ENCODE measurements around the gene PYDC1.
"Not testable (repeated sequence)": the region's sequence is repeated elsewhere in the genome, so short reads cannot be mapped to it uniquely, and the experiment has no call there.

Gene PYDC1

DNA sequence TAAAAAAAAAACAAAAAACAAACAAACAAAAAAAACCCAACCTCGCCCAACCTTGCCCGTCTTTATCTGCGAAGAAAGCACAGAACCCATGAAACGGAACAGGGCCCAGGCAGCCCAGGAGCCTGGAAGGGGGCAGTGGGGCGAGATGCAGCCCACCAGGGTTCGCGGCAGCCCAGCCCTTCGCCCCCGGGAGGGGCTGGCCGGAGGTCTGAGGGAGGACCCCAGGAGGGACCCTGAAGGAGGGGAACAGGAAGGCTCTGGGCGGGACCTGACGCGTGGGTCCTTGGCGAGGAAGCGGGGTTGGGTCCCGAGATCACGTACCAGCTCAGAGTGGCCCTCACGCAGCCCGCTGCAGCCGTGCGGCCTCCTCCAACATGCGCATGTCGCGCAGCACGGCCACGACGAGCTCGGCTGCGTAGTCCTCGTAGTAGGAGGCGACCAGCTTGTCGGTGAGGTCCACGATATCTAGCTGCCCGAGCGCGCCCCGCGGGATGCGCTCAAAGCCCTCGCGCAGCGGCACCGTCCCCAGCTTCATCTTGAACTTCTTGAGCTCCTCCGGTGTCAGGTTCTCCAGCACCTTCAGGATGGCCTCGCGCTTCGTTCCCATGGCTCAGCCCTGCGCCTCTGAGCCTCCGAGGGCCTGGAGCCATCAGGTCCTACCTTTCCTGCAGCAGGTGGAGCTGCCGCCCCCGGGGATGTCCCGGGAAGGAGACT lies at the start of gene PYDC1:
PYDC1 (minus strand) TSS at position 714 of the 714 bp plus-strand sequence; CDS start at position 607, 107 bp downstream.
- no peak for DNase-seq

DNA sequence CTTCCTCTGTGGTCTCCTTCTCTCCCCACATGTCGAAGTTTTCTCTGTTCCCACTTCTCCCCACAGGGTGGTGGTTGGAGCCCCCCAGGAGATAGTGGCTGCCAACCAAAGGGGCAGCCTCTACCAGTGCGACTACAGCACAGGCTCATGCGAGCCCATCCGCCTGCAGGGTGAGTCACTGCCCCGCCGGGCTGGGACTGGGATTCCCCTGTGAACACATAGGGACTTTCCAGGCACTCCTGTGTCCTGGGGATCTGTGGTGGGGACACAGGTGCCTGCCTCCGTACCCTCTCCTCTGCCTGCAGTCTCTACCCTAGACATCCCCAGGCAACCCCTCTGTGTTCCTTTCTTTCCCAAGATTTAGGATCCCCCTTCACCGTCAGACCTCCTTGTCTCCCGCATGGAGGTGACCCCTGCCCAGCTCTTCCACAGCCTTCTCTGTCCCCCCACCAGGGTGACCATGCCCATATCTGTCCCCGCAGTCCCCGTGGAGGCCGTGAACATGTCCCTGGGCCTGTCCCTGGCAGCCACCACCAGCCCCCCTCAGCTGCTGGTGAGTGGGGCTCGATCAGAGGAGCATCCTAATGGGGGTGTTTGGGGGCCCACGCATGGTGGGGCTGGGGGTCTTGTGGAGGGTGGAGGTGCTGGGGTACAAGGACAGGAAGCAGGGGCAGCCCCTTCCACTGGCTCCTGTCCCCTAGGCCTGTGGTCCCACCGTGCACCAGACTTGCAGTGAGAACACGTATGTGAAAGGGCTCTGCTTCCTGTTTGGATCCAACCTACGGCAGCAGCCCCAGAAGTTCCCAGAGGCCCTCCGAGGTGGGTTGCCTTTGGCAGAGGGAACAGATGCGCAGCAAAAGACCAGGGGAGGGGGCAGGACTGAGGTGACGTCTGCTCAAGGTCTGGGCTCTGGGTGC lies 48.7 kb upstream of the PYDC1 start:
- DNase-seq, result no peak

DNA sequence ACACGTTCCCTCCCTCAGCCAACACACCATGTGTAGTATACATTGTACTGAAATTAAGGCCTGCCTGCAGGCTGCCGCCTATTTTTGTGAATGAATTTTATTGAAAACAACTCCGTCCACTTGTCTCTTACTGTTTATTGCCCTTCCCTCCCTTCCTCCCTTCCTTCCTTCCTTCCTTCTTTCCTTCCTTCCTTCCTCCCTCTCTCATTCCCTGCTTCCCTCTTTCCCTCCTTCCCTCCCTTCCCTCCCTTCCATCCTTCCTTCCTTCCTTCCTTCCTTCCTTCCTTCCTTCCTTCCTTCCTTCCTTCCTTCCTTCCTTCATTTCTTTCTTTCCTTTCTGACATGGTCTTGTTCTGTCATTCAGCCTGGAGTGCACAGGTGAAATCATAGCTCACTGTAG lies 45.1 kb upstream of the PYDC1 start:
- no peak for DNase-seq

DNA sequence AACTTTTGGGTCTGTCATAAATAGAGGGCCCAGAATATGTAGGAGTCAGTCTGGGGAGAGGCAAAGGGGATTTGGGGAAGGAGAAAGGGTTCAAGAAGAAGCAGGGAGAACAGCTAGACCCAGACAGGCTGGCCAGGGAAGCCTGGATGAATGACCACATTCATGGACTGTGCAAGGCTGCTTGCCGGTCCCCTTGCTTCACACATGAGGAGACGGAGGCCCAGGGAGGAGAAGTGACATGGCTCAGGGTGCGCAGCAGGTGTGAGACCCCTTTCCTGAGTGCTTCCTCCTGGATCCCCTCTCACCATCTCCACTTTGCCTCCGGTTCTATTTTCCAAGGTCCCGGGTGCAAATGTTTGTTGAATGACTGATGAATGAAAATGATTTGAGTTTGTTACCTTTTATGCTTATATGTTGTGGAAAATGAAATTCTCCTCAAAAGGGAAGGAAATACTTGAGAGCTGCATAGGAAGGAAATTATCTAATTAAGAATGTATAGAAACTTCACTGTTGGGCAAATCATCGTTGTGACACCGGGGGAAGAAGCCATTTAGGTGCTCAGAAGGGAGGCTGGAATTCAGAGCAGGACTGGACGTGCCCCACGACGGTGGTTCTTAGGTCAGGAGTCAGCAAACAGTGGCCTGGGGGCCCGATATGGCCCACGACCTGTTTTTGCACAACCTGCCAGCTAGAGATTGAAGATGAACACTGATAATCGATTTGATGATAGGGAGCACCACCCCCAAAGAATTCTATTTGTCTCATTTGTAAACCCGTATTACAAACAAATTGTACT lies 43.4 kb upstream of the PYDC1 start:
- no peak for DNase-seq

DNA sequence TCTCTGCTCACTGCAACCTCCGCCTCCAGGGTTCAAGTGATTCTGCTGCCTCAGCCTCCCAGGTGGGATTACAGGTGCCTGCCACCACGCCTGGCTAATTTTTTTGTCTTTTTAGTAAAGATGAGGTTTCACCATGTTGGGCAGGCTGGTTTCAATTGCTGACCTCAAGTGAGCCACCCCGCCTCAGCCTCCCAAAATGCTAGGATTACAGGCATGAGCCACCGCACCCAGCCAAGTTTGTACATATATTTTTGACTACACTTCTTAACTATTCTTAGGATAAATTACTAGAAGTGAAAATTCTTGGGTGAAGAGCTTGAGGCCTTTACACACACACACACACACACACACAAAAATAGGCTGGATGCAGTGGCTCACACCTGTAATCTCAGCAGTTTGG lies 41.4 kb upstream of the PYDC1 start:
- no peak for DNase-seq

DNA sequence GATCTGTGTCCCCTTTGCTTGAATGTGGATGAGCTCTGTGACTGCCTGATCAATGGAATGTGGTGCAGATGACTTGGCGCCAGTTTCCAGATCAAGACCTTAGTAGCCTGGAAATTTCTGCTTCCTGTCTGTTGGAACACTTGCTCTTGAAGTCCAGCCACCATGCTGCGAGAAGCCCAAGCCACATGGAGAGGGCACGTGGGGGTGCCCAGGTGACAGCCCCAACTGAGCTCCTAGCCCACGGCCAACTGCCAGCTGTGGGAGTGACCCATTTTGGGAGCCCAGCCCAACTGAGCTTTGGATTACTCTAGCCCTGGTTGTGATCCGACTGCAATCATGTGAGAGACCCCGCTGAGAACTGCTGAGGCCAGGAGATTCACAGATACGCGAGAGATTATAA lies 39.5 kb upstream of the PYDC1 start:
- DNase-seq, result no peak

DNA sequence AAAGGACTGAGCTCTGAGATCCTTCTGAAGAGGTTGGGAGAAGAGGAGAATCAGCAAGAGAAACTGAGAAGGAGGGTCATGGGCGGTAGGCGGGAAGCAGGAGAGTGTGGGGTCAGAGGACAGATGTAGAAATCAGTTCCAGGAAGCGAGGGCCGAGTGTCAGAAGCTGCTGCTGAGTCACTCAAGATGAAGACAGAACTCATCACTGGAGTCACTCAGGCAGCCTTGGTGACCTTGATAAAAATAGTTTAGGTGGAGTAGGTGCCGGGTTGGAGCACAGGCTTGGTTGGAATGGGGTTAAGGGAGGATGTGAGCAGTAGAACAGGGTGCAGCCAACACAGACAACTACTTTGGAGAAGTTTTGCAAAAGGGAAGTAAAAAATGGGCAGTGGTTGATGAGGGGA lies 36.7 kb upstream of the PYDC1 start:
- no peak for DNase-seq

DNA sequence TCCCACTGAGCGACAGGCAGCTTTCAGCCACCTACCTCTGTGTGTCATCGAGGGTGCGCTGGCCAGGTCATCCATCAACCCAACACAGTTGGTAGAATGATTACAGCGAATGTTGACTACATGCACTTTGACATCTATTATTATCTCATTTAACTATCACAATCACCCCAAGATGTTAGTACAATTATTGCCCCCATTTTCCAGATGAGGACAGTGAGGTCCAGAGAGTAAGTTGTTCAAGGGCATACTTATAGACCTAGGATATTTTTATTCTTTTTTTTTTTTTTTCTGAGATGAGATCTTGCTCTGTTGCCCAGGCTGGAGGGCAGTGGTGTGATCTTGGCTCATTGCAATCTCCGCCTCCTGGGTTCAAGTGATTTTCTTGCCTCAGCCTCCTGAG lies 34.5 kb upstream of the PYDC1 start:
- no peak for DNase-seq

DNA sequence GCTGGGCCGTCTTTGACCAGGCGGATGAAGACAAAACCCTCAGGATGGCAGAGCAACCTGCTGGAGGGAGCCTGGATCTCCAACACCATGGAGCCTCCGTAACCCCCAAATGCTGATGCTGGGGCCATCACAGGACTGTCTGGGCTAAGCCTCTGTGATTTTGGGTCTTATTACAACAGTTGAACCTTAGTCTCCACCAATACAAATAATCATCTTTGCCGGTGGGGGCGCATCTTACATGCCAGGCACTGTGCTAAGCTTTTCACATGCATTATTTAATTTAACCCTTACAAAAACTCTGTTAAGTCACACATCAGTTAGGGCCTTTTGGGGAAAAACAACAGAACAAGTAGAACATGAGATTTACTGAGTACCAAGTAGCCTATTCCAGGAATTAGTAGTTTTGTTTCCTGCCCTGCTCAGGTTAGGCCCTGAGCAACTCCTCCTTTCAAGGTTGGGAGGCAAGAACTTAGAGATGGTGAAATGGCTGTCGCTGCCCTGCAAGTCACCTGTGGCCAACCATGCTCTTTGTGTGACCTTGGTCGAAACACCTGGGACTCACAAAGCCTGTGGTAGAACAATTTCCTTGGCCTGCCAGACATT lies 33.9 kb upstream of the PYDC1 start:
- DNase-seq, result no peak

DNA sequence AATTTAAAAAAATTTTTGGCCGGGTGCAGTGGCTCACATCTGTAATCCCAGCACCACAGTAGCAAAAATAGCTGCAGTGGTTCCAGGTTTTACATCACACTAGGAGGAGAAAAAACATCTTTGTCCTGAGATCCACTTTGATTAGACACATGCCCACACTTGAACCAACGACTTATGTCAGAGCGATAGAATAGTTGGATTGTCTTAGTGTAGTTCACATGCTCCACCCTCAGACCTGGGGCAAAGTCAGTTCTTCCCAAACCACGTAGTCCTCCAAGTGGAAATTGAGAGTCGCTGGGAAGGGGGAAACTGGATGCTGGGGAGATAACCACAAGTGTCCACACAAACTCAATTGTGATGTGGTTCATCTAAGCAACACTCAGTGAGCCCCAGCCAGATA lies 31.4 kb upstream of the PYDC1 start:
- no peak for DNase-seq

DNA sequence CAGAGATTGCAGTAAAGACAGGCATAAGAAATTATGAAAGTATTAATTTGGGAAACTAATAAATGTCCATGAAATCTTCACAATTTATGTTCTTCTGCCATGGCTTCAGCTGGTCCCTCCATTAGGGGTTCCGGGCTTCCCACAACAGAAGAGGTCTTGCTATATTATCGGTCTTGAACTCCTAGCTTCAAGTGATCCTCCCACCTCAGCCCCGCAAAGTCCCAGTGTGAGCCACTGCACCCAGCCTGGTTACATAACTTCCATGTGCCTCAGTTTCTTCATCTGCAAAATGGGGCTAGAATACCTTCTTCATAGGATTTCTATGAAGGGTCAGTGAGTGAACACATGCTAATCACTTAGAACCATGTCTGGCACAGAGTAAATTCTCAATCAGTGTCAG lies 29.4 kb upstream of the PYDC1 start:
- no peak for DNase-seq

DNA sequence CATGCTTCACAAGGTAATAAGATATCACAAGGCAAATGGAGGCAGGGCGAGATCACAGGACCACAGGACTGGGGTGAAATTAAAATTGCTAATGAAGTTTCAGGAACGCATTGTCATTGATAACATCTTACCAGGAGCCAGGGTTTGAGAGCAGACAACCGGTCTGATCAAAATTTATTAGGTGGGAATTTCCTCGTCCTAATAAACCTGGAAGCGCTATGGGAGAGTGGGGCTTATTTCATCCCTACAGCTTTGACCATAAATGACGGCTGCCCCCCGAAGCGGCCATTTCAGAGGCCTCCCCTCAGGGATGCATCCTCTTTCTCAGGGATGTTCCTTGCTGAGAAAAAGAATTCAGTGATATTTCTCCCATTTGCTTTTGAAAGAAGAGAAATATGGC lies 28.7 kb upstream of the PYDC1 start:
- not testable (repeated sequence) for DNase-seq

DNA sequence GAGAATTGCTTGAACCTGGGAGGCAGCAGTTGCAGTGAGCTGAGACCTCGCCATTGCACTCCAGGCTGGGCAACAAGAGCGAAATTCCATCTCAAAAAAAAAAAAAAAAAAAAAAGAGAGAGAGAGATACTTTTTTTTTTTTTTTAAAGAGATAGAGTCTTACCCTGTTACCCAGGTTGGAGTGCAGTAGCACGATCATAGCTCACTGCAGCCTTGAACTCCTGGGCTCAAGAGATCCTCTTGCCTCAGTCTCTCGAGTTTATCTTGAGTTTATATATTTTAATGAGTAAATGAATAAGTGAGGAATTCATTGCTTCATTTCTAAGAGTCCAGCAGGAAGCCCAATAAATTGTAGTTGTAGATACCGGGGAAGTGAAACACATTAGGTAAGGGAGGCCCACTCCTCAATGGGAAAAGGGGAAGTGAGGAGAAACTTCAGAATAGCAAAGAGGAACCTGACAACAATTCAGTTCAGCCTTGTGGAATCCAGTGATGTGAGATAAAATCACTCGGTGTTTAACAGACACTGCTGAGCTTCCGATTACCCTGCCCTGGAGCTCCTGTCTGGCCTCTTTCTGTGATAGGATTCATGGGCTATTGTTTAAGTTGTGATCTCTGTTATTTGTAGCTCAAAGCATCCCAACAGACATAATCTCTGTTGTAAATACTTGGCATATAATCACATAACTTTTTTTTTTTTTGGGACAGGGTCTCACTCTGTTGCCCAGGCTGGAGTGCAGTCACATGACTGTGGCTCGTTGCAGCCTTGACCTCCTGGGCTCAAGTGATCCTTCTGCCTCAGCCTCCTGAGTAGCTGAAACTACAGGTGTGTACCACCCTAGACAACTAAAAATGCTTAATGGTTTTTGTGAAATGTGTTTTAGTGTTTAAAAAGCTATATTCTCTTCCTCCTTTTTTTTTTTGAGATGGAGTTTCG lies 27.1 kb upstream of the PYDC1 start:
- no peak for DNase-seq

DNA sequence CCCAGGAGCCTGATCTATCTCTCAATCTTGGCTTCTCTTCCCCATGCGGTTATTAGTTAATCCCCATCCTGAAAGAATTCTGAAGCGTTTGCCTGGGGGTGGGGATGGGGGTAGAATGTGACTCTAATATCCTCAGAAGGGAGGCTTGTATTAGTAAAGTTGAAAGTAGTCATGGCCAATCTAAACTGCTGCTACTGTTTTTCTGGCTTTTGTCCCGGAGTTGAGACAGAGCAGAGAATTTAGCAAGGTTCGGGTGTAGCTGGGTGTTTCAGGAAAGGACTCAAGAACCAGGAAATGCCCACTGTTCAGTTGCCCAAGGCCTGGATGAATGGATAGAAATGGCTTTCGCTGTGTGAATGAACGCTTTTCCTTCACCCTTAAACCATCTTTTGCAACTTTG lies 25.3 kb upstream of the PYDC1 start:
- peak in 1 of 2 experiments; percentile 6 for DNase-seq

DNA sequence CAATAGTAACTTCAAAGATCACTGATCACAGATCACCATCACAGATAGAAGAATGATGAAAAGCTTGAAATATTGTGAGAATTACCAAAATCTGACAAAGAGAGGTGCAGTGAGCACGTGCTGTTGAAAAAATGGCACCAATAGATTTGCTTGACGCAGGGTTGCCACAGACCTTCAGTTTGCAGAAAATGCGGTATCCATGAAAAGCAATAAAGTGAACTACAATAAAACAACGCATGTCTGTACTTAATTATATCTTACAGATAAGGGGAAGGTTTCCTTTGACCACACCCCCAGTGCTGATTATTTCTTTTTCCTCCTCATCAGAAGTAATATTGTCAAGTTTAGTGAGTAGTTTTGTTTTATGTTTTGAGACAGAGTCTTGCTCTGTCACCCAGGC lies 21.1 kb upstream of the PYDC1 start:
- DNase-seq, result no peak

DNA sequence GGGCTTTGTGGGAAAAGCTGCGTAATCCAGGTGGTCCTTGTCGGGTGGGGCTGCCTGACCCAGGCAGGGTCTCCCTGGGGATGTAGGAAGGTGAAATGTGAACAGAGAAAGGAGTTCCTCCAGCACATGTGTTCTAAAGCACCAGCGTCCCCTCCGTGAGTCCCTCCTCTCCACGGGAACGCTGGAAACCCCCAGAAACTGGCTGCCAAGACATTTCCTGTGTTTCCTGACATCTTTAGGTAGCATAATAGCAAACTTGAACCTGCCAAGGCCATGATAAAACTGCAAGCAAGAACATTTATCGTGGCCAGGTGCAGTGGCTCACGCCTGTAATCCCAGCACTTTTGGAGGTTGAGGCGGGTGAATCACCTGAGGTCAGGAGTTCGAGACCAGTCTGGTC lies 12.6 kb upstream of the PYDC1 start:
- DNase-seq, result no peak

DNA sequence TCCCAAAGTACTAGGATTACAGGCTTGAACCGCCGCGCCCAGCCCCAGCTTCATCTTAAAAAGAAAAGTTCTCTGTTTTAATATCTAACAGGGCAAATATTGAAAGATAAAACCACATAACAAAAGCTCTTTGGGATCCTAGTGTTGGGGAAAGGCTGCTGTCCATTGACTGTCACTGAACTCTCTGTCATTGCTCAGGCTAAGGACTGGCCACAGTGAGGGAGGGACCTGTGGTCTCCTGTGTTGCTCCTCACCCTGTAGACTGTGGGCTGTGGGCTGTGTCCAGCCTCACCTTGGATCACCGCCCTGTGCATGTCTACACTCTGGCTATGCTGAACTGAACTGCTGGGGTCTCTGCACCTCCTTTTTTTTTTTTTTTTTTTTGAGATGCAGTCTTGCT lies 11.3 kb upstream of the PYDC1 start:
- DNase-seq, result no peak

DNA sequence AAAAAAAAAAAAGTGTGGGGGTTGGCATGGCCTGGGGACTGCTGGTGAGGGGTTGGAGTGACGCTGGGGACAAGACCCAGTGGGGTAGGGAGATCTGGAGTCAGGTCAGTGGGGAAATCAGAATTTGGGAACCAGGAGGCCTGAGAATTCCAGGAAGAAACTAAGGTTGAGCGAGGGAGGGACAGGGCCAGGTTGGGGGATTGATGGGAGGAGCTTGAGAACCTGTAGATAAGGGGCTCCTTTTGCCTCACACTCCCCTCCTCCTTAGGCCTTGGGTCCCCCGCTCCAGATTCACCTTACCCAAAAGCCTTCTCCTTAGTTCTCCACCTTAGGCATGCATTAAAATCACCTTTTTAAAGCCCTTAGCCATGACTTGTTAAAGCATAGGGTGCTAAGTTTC lies 8.3 kb upstream of the PYDC1 start:
- DNase-seq, result no peak

DNA sequence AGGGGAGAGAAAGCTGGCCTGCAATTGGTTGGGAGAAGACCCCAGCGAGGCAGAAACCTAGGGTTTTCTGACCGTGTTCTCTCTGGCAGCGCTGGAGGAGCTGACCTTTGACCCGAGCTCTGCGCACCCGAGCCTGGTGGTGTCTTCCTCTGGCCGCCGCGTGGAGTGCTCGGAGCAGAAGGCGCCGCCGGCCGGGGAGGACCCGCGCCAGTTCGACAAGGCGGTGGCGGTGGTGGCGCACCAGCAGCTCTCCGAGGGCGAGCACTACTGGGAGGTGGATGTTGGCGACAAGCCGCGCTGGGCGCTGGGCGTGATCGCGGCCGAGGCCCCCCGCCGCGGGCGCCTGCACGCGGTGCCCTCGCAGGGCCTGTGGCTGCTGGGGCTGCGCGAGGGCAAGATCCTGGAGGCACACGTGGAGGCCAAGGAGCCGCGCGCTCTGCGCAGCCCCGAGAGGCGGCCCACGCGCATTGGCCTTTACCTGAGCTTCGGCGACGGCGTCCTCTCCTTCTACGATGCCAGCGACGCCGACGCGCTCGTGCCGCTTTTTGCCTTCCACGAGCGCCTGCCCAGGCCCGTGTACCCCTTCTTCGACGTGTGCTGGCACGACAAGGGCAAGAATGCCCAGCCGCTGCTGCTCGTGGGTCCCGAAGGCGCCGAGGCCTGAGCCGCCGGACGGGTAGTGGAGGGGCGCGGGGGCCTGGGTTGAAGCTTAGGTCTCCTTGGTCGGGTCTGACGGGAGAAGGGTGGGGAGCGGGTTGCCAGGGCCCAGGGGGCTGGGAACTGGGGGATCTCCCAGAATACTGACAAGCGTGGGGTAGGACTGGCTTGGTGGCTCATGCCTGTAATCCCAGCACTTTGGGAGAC lies 7.4 kb upstream of the PYDC1 start:
- no peak for DNase-seq

DNA sequence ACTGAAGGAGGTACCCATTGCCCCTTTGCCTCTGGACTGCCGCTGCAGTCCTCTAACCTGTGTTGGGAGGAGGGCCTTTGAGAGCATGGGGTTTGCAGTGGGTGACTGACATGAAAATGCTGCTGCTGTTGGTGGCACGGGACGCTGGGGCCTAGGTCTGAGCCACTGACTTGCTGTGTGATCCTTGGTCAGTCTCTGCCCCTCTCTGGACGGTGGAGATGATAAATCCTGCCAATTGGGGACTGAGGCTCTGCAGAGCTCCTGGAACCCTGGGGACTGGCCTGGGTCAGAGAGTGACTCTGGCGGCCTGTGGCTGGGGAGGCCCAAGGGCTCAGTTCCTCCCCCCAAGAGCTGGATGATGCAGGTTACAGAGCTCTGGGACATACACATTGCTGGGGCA lies 6.1 kb upstream of the PYDC1 start:
- DNase-seq, result no peak
